CD8-positive, alpha-beta memory T cell (primary cell): ENCODE measurements around the gene PRKD3. TPM values are rescaled to one million over a fixed set of nuclear protein-coding genes. Genes with fewer than 3 reads are reported as not detected.

Source experiments
- CTCF ChIA-PET: fragments of 350-600 bp; sonication (Branson Sonifier 250); formaldehyde crosslinking; loops from one replicate; lab custom pipeline; 2021; ENCODE audit warnings: antibody characterized with exemption; lab: Charles Lee
- POLR2A ChIA-PET: fragments of 350-600 bp; sonication (Branson Sonifier 250); formaldehyde crosslinking; loops from one replicate; lab custom pipeline; 2021; ENCODE audit warnings: antibody characterized with exemption; lab: Charles Lee
- DNase-seq, 5 donors: peaks; one replicate each; pipeline versions ENCODE4 v3.0.0 to v3.0.0-alpha.2; 2020 to 2022; ENCODE audit warnings: mixed read lengths in 1 of 5
- H3K27ac ChIP-seq: one replicate; pipeline ENCODE4 v1.7.0; 2013; ENCODE audit warnings: low read depth, mild to moderate bottlenecking, low read length, moderate library complexity
- H3K27me3 ChIP-seq: 2 replicates; pipeline ENCODE4 v1.7.0; 2013; ENCODE audit warnings: low read length, mild to moderate bottlenecking; ENCODE audit not compliant: insufficient read depth, poor library complexity, severe bottlenecking
- H3K36me3 ChIP-seq: 2 replicates; pipeline ENCODE4 v1.7.0; 2013; ENCODE audit warnings: mild to moderate bottlenecking, low read length, moderate library complexity; ENCODE audit not compliant: insufficient read depth
- H3K4me1 ChIP-seq: 2 replicates; pipeline ENCODE4 v1.7.0; 2013; ENCODE audit warnings: mild to moderate bottlenecking, low read length, moderate library complexity; ENCODE audit not compliant: insufficient read depth
- H3K4me3 ChIP-seq: 2 replicates; pipeline ENCODE4 v1.7.0; 2013; ENCODE audit warnings: mild to moderate bottlenecking, low read length
- H3K9me3 ChIP-seq: 2 replicates; pipeline ENCODE4 v1.7.0; 2013; ENCODE audit warnings: mild to moderate bottlenecking, low read length
- H3K27ac Mint-ChIP-seq, 8 donors: one replicate each; pipeline ENCODE4 v1.8.0; 2020 to 2021; ENCODE audit warnings: mixed read lengths in 8 of 8, mild to moderate bottlenecking in 6 of 8, inconsistent platforms in 3 of 8, moderate library complexity in 3 of 8
- H3K27me3 Mint-ChIP-seq, 2 donors: one replicate each; pipeline ENCODE4 v1.8.0; 2020 to 2021; ENCODE audit warnings: mixed read lengths in 2 of 2, mild to moderate bottlenecking in 1 of 2, moderate library complexity in 1 of 2
- H3K36me3 Mint-ChIP-seq, 3 donors: one replicate each; pipeline ENCODE4 v1.8.0; 2020 to 2021; ENCODE audit warnings: mixed read lengths in 3 of 3, inconsistent platforms in 1 of 3, mild to moderate bottlenecking in 1 of 3
- H3K4me1 Mint-ChIP-seq, 3 donors: one replicate each; pipeline ENCODE4 v1.8.0; 2020 to 2021; ENCODE audit warnings: mixed read lengths in 3 of 3, inconsistent platforms in 1 of 3, mild to moderate bottlenecking in 1 of 3
- H3K4me3 Mint-ChIP-seq, 7 donors: one replicate each; pipeline ENCODE4 v1.8.0; 2020 to 2021; ENCODE audit warnings: mixed read lengths in 7 of 7, mild to moderate bottlenecking in 6 of 7, moderate library complexity in 4 of 7, inconsistent platforms in 2 of 7
- H3K9me3 Mint-ChIP-seq, 5 donors: one replicate each; pipeline ENCODE4 v1.8.0; 2020 to 2022; ENCODE audit warnings: mixed read lengths in 5 of 5, mild to moderate bottlenecking in 3 of 5, moderate library complexity in 2 of 5, inconsistent platforms in 1 of 5
- polyA plus RNA-seq: library from polyadenylated mRNA; unstranded; fragments of 300-500 nt; fragmentation: Illumina TruSeq; gene quantifications from one replicate; pipeline ENCODE4 v1.2.3, GENCODE V29; 2021
- total RNA-seq, 2 experiments: library from RNA; stranded (reverse); gene quantifications; one replicate each; pipeline ENCODE4 v1.2.3, GENCODE V29; 2021

Gene PRKD3
- 10 to 100 TPM; 38.3 to 38.4 TPM for total RNA-seq
- polyA plus RNA-seq = 22.9 TPM

GRCh38 chr2:37324786-37325624, at the start of gene PRKD3:
Gene PRKD3, minus strand, starts transcription at chr2:37324833. Its CDS starts 8,309 bp downstream, at chr2:37316524.
- Mint-ChIP-seq H3K4me3 (peak within 1 kb of the TSS; percentile 88 to 100 (median 99)), H3K27ac (peak within 1 kb of the TSS; percentile 87 to 99 (median 98)), H3K36me3 (peaks cover 0 to 5% (median 0%) of the 10 kb centered on the region in 3 donors), H3K4me1 (peaks cover 36 to 49% (median 46%) of the 10 kb centered on the region in 3 donors), H3K9me3 (no peaks in the 10 kb centered on the region), H3K27me3 (peaks cover 6 to 8% of the 10 kb centered on the region in 2 donors)
- ChIA-PET CTCF (interaction anchor here (0.6 to 2.8 kb wide), 4 partner anchors 13 to 125 kb away, joined by 3 to 7 read pairs (median 3); no protein-coding TSS in a partner anchor), POLR2A (interaction anchor here (1.7 to 2.5 kb wide), 2 partner anchors 93 to 358 kb away, joined by 5 to 7 read pairs; partner anchors contain the start of genes CEBPZ and NDUFAF7)
- Histone ChIP-seq H3K9me3 (no peaks in the 10 kb centered on the region), H3K4me1 (peaks cover 16% of the 10 kb centered on the region), H3K27ac (peak within 1 kb of the TSS; percentile 66), H3K4me3 (peak within 1 kb of the TSS; percentile 70), H3K27me3 (no peaks in the 10 kb centered on the region), H3K36me3 (no peaks in the 10 kb centered on the region)
- DNase-seq = peak in 4 of 5 donors; percentile 57 to 71 (median 65)

GRCh38 chr2:37372000-37372399, 47.4 kb upstream of the PRKD3 start:
- Histone ChIP-seq H3K4me3 (no peak overlapping the region), H3K9me3 (no peaks in the 10 kb centered on the region), H3K4me1 (peaks cover 28% of the 10 kb centered on the region), H3K27me3 (peaks cover 18% of the 10 kb centered on the region), H3K27ac (no peak overlapping the region), H3K36me3 (no peaks in the 10 kb centered on the region)
- ChIA-PET POLR2A (no interaction called here), CTCF (no interaction called here)
- Mint-ChIP-seq H3K4me1 (peaks cover 13 to 27% (median 25%) of the 10 kb centered on the region in 3 donors), H3K36me3 (no peaks in the 10 kb centered on the region), H3K27ac (no peak overlapping the region), H3K9me3 (no peaks in the 10 kb centered on the region), H3K4me3 (no peak overlapping the region), H3K27me3 (peaks cover 25 to 43% of the 10 kb centered on the region in 2 donors)
- no peak for DNase-seq

- H3K36me3 ChIP-seq = no peaks in the 10 kb centered on the region
- H3K9me3 ChIP-seq = no peaks in the 10 kb centered on the region
- no peak overlapping the region for H3K4me3 Mint-ChIP-seq
- DNase-seq = no peak
- H3K4me1 ChIP-seq = peaks cover 28% of the 10 kb centered on the region
- H3K36me3 Mint-ChIP-seq = no peaks in the 10 kb centered on the region
- H3K27ac ChIP-seq = no peak overlapping the region
- no peak overlapping the region for H3K27ac Mint-ChIP-seq
- H3K27me3 Mint-ChIP-seq = peaks cover 18 to 31% of the 10 kb centered on the region in 2 donors
- CTCF ChIA-PET = no interaction called here
- H3K27me3 ChIP-seq = peaks cover 9% of the 10 kb centered on the region
- POLR2A ChIA-PET = no interaction called here
- H3K4me1 Mint-ChIP-seq = peaks cover under 1 to 18% (median 12%) of the 10 kb centered on the region in 3 donors
- no peak overlapping the region for H3K4me3 ChIP-seq
- no peaks in the 10 kb centered on the region for H3K9me3 Mint-ChIP-seq
Measured at GRCh38 chr2:37370666-37371065, 46.0 kb upstream of the PRKD3 start.

GRCh38 chr2:37367984-37368383, 43.4 kb upstream of the PRKD3 start:
- ChIA-PET POLR2A (no interaction called here), CTCF (interaction anchor here (0.7 to 1.3 kb wide), 3 partner anchors 19 to 97 kb away, joined by 3 to 5 read pairs (median 3); no protein-coding TSS in a partner anchor)
- Mint-ChIP-seq H3K4me1 (peaks cover 0 to 18% (median 11%) of the 10 kb centered on the region in 3 donors), H3K27ac (no peak overlapping the region), H3K27me3 (peaks cover 6 to 16% of the 10 kb centered on the region in 2 donors), H3K9me3 (no peaks in the 10 kb centered on the region), H3K36me3 (peaks cover 0 to 2% (median 0%) of the 10 kb centered on the region in 3 donors), H3K4me3 (no peak overlapping the region)
- no peak overlapping the region for H3K27ac ChIP-seq
- DNase-seq = peak in 1 of 5 donors; percentile 29
- H3K36me3 ChIP-seq = no peaks in the 10 kb centered on the region
- no peaks in the 10 kb centered on the region for H3K27me3 ChIP-seq
- peaks cover 30% of the 10 kb centered on the region for H3K4me1 ChIP-seq
- H3K4me3 ChIP-seq = no peak overlapping the region
- H3K9me3 ChIP-seq = no peaks in the 10 kb centered on the region

- POLR2A ChIA-PET = interaction anchor here (0.5 to 1.2 kb wide), 2 partner anchors 10 to 345 kb away, joined by 3 to 4 read pairs; no protein-coding TSS in a partner anchor
- peaks cover 6 to 10% of the 10 kb centered on the region in 2 donors for H3K27me3 Mint-ChIP-seq
Measured at GRCh38 chr2:37367310-37367709, 42.7 kb upstream of the PRKD3 start.

GRCh38 chr2:37366773-37367172, 42.1 kb upstream of the PRKD3 start:
- Mint-ChIP-seq H3K9me3 (no peaks in the 10 kb centered on the region), H3K27me3 (peaks cover 4 to 6% of the 10 kb centered on the region in 2 donors), H3K4me1 (peaks cover 0 to 18% (median 11%) of the 10 kb centered on the region in 3 donors), H3K36me3 (peaks cover 0 to 2% (median 0%) of the 10 kb centered on the region in 3 donors), H3K4me3 (peak overlapping the region in 5 of 7 donors; percentile 13 to 63 (median 35)), H3K27ac (peak overlapping the region in 1 of 8 donors; percentile 43)
- POLR2A ChIA-PET = interaction anchor here (0.5 to 1.2 kb wide), 2 partner anchors 10 to 345 kb away, joined by 3 to 4 read pairs; no protein-coding TSS in a partner anchor
- H3K4me1 ChIP-seq = peaks cover 30% of the 10 kb centered on the region
- no peak for DNase-seq
- no peak overlapping the region for H3K4me3 ChIP-seq
- no peaks in the 10 kb centered on the region for H3K27me3 ChIP-seq
- CTCF ChIA-PET = interaction anchor here (0.9 to 1.5 kb wide), 2 partner anchors 9 to 20 kb away, joined by 3 read pairs; no protein-coding TSS in a partner anchor
- no peaks in the 10 kb centered on the region for H3K9me3 ChIP-seq
- H3K27ac ChIP-seq = no peak overlapping the region
- H3K36me3 ChIP-seq = no peaks in the 10 kb centered on the region

More at GRCh38 chr2:37367310-37367709, 42.7 kb upstream of the PRKD3 start:
- H3K27me3 ChIP-seq = no peaks in the 10 kb centered on the region
- no peak overlapping the region for H3K4me3 ChIP-seq
- Mint-ChIP-seq H3K27ac (no peak overlapping the region), H3K36me3 (peaks cover 0 to 2% (median 0%) of the 10 kb centered on the region in 3 donors), H3K4me3 (peak overlapping the region in 2 of 7 donors; percentile 29 to 63), H3K9me3 (no peaks in the 10 kb centered on the region), H3K4me1 (peaks cover 0 to 18% (median 11%) of the 10 kb centered on the region in 3 donors)
- CTCF ChIA-PET = interaction anchor here (0.7 to 1.5 kb wide), 5 partner anchors 8 to 96 kb away, joined by 3 to 5 read pairs (median 3); no protein-coding TSS in a partner anchor
- no peaks in the 10 kb centered on the region for H3K9me3 ChIP-seq
- no peaks in the 10 kb centered on the region for H3K36me3 ChIP-seq
- peaks cover 30% of the 10 kb centered on the region for H3K4me1 ChIP-seq
- DNase-seq = no peak
- no peak overlapping the region for H3K27ac ChIP-seq

- POLR2A ChIA-PET = no interaction called here
- CTCF ChIA-PET = no interaction called here
- Histone ChIP-seq H3K27ac (no peak overlapping the region), H3K27me3 (no peaks in the 10 kb centered on the region), H3K4me3 (no peak overlapping the region), H3K9me3 (no peaks in the 10 kb centered on the region), H3K36me3 (no peaks in the 10 kb centered on the region), H3K4me1 (peaks cover 30% of the 10 kb centered on the region)
- Mint-ChIP-seq H3K36me3 (peaks cover 0 to 2% (median 0%) of the 10 kb centered on the region in 3 donors), H3K4me1 (peaks cover 0 to 18% (median 11%) of the 10 kb centered on the region in 3 donors), H3K4me3 (no peak overlapping the region), H3K27ac (no peak overlapping the region), H3K9me3 (no peaks in the 10 kb centered on the region), H3K27me3 (peaks cover 4 to 6% of the 10 kb centered on the region in 2 donors)
- DNase-seq = no peak
Measured at GRCh38 chr2:37365669-37366068, 41.0 kb upstream of the PRKD3 start.
